Measurements from ENCODE around the gene TMA7B.

DNA sequence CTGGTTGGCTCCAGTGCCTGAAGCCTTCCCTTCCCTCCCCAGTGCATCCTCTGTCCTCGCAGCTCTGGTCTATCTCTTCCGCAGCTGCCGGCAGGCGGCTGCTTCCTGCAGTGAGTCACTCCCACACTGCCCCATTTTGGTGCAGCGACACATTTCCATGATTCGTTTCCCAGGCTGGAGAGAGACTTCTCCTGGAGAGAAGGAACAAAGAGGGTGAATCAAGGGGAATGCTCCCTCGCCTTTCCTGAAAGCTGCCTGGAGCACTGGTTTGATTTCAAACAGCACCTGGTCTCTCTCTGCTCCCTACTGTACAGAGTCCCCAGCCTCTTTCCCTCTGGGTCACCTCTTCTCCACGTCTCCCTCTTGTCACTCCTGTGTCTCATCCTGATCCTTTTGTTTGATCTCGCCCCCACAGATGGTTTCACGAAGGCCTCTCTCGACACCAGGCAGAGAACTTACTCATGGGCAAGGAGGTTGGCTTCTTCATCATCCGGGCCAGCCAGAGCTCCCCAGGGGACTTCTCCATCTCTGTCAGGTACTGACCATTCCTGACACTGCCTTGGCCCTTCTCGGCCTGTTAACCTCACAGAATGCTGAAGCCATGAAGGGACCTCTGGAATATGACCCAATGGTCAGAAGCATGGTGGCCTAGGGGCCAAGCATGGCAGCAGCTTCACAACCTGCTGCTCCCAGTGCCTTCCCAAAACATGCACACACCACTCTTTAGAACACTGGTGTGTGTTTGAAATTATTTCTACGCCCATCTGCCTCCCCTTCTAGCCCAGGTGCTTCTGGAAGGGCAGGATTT, at the start of gene TMA7B:
- TF ChIP-seq, protein P1, sequence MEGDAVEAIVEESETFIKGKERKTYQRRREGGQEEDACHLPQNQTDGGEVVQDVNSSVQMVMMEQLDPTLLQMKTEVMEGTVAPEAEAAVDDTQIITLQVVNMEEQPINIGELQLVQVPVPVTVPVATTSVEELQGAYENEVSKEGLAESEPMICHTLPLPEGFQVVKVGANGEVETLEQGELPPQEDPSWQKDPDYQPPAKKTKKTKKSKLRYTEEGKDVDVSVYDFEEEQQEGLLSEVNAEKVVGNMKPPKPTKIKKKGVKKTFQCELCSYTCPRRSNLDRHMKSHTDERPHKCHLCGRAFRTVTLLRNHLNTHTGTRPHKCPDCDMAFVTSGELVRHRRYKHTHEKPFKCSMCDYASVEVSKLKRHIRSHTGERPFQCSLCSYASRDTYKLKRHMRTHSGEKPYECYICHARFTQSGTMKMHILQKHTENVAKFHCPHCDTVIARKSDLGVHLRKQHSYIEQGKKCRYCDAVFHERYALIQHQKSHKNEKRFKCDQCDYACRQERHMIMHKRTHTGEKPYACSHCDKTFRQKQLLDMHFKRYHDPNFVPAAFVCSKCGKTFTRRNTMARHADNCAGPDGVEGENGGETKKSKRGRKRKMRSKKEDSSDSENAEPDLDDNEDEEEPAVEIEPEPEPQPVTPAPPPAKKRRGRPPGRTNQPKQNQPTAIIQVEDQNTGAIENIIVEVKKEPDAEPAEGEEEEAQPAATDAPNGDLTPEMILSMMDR (conservative IDR thresholded peaks at IDR 0.05), result no peak
- TF ChIP-seq ZFX (IDR thresholded peaks at IDR 0.05), result no peak
